ENCODE data around the gene ZNF608. TPM values are rescaled to one million over a fixed set of nuclear protein-coding genes. Genes with fewer than 3 reads are reported as not detected.

The ZNF608 gene
- total and polyA plus RNA-seq, 9 donors = 7.5 to 26.8 (median 12.7) TPM

GRCh38 chr5:124718380-124718789 is 28.1 kb downstream of the ZNF608 start:
- Histone ChIP-seq H3K36me3 (no peaks in the 10 kb centered on the region), H3K27me3 (no peaks in the 10 kb centered on the region), H3K27ac (no peak overlapping the region), H3K4me1 (ENCODE audit: insufficient read depth) (peaks cover 3% of the 10 kb centered on the region), H3K4me3 (no peak overlapping the region), H3K9me3 (no peaks in the 10 kb centered on the region)
- intact Hi-C loops (cut with DNase I) = no loop called here
- TF ChIP-seq EP300 (IDR thresholded peaks at IDR 0.05) (no peak), POLR2A (IDR thresholded peaks at IDR 0.05) (no peak), CTCF (IDR thresholded peaks at IDR 0.05) (no peak)
- WGBS, 3 donors = 75 to 81% (median 75%) methylated on average over 2 of the region's 2 CpGs
- no peak for DNase-seq

GRCh38 chr5:124716169-124716568 is 30.3 kb downstream of the ZNF608 start:
- H3K27ac ChIP-seq = no peak overlapping the region
- DNase-seq = no peak
- no peaks in the 10 kb centered on the region for H3K9me3 ChIP-seq
- intact Hi-C loops (cut with DNase I) = no loop called here
- 96 to 100% (median 98%) methylated on average over 1 of the region's 1 CpG for WGBS, 3 donors
- H3K4me1 ChIP-seq (ENCODE audit: insufficient read depth) = peaks cover 1% of the 10 kb centered on the region
- H3K36me3 ChIP-seq = no peaks in the 10 kb centered on the region
- H3K4me3 ChIP-seq = no peak overlapping the region
- no peaks in the 10 kb centered on the region for H3K27me3 ChIP-seq
- TF ChIP-seq POLR2A (IDR thresholded peaks at IDR 0.05) (no peak), EP300 (IDR thresholded peaks at IDR 0.05) (no peak), CTCF (IDR thresholded peaks at IDR 0.05) (no peak)

- no peaks in the 10 kb centered on the region for H3K36me3 ChIP-seq
- H3K27me3 ChIP-seq = no peaks in the 10 kb centered on the region
- TF ChIP-seq EP300 (IDR thresholded peaks at IDR 0.05) (no peak), CTCF (IDR thresholded peaks at IDR 0.05) (no peak), POLR2A (IDR thresholded peaks at IDR 0.05) (no peak)
- H3K4me1 ChIP-seq (ENCODE audit: insufficient read depth) = peaks cover 1% of the 10 kb centered on the region
- H3K27ac ChIP-seq = no peak overlapping the region
- intact Hi-C loops (cut with DNase I) = no loop called here
- no peak overlapping the region for H3K4me3 ChIP-seq
- no peak for DNase-seq
- no peaks in the 10 kb centered on the region for H3K9me3 ChIP-seq
These were observed 31.5 kb downstream of the ZNF608 start for GRCh38 chr5:124714910-124715309.

GRCh38 chr5:124713595-124713994 is 32.8 kb downstream of the ZNF608 start:
- TF ChIP-seq EP300 (IDR thresholded peaks at IDR 0.05) = no peak
- TF ChIP-seq CTCF (IDR thresholded peaks at IDR 0.05) = no peak
- no peak for TF ChIP-seq POLR2A (IDR thresholded peaks at IDR 0.05)
- Histone ChIP-seq H3K27me3 (no peaks in the 10 kb centered on the region), H3K36me3 (no peaks in the 10 kb centered on the region), H3K9me3 (no peaks in the 10 kb centered on the region), H3K4me1 (ENCODE audit: insufficient read depth) (peaks cover 1% of the 10 kb centered on the region), H3K27ac (no peak overlapping the region), H3K4me3 (no peak overlapping the region)
- intact Hi-C loops (cut with DNase I) = no loop called here
- DNase-seq = no peak
- WGBS, 3 donors = 75 to 83% (median 83%) methylated on average over 2 of the region's 2 CpGs

Measured in ovary (tissue), 9 donors.